GM18508 (cell line): Measurements from ENCODE around the gene CLEC10A.
"Not testable (repeated sequence)": the region's sequence is repeated elsewhere in the genome, so short reads cannot be mapped to it uniquely, and the experiment has no call there.

Experiments used
- ATAC-seq: cut with Tn5 transposase; IDR thresholded peaks from one replicate; pipeline ENCODE4 v1.9.1; 2021; ENCODE audit warnings: moderate number of reproducible peaks; ENCODE audit not compliant: insufficient read depth, unreplicated experiment

The CLEC10A gene

GRCh38 chr17:7079581-7080455 is at the start of gene CLEC10A:
CLEC10A (minus strand) TSS chr17:7080251; CDS start chr17:7078812, 1,439 bp downstream.
- no peak for ATAC-seq

GRCh38 chr17:7129311-7129710 is 49.3 kb upstream of the CLEC10A start:
- ATAC-seq = no peak

GRCh38 chr17:7128160-7128559 is 48.1 kb upstream of the CLEC10A start:
- ATAC-seq = no peak

- not testable (repeated sequence) for ATAC-seq
Observed at GRCh38 chr17:7127501-7127900, 47.5 kb upstream of the CLEC10A start.

- not testable (repeated sequence) for ATAC-seq
Observed at GRCh38 chr17:7126386-7126785, 46.3 kb upstream of the CLEC10A start.

GRCh38 chr17:7124923-7125322 is 44.9 kb upstream of the CLEC10A start:
- no peak for ATAC-seq

- no peak for ATAC-seq
Observed at GRCh38 chr17:7123844-7124243, 43.8 kb upstream of the CLEC10A start.

- no peak for ATAC-seq
Observed at GRCh38 chr17:7122381-7122780, 42.3 kb upstream of the CLEC10A start.

- ATAC-seq = not testable (repeated sequence)
Observed at GRCh38 chr17:7120635-7121034, 40.6 kb upstream of the CLEC10A start.

GRCh38 chr17:7120123-7120522 is 40.1 kb upstream of the CLEC10A start:
- no peak for ATAC-seq

GRCh38 chr17:7119314-7119713 is 39.3 kb upstream of the CLEC10A start:
- no peak for ATAC-seq

- no peak for ATAC-seq
Observed at GRCh38 chr17:7114875-7115614, 35.0 kb upstream of the CLEC10A start.

GRCh38 chr17:7114241-7114874 is 34.3 kb upstream of the CLEC10A start, which contains the start of gene ASGR2:
ASGR2 (minus strand) TSS chr17:7114822; CDS start chr17:7114240, 582 bp downstream.
- no peak for ATAC-seq

- no peak for ATAC-seq
Observed at GRCh38 chr17:7113273-7114071, 33.4 kb upstream of the CLEC10A start.

GRCh38 chr17:7112510-7113108 is 32.6 kb upstream of the CLEC10A start:
- no peak for ATAC-seq

- ATAC-seq = no peak
Observed at GRCh38 chr17:7111784-7112509, 31.9 kb upstream of the CLEC10A start.

GRCh38 chr17:7110617-7111306 is 30.7 kb upstream of the CLEC10A start:
- ATAC-seq = no peak
